DOHH2 (cell line): ENCODE measurements around the gene ZFR.

ENCODE experiments used
- CTCF ChIP-seq: fragments of 200-600 bp; sonication (generic); IDR thresholded peaks from one replicate; pipeline ENCODE4 v1.5.1; 2014; ENCODE audit warnings: antibody characterized with exemption, mild to moderate bottlenecking, low read depth, low read length; ENCODE audit not compliant: poor library complexity, severe bottlenecking
- EZH2phosphoT487 ChIP-seq: fragments of 200-600 bp; sonication (generic); IDR thresholded peaks from 2 replicates; pipeline ENCODE4 v1.6.1; 2017; ENCODE audit warnings: borderline replicate concordance, mild to moderate bottlenecking, antibody characterized with exemption, low read length, moderate library complexity, mixed read lengths

- TF ChIP-seq CTCF (no peak), EZH2phosphoT487 (no peak)
Observed at GRCh38 chr5:32357658-32358057, 86.9 kb downstream of the ZFR start.
